NCI-H1436 (cell line): ENCODE data around the gene TMTC3.
A peak's percentile ranks its signal among the peaks of the same experiment; 100 is the strongest.
"Not testable (repeated sequence)": the region's sequence is repeated elsewhere in the genome, so short reads cannot be mapped to it uniquely, and the experiment has no call there.

Experiments
- DNase-seq: peaks from one replicate; lab custom pipeline; 2025; lab: John Stamatoyannopoulos, UW

The TMTC3 gene

DNA sequence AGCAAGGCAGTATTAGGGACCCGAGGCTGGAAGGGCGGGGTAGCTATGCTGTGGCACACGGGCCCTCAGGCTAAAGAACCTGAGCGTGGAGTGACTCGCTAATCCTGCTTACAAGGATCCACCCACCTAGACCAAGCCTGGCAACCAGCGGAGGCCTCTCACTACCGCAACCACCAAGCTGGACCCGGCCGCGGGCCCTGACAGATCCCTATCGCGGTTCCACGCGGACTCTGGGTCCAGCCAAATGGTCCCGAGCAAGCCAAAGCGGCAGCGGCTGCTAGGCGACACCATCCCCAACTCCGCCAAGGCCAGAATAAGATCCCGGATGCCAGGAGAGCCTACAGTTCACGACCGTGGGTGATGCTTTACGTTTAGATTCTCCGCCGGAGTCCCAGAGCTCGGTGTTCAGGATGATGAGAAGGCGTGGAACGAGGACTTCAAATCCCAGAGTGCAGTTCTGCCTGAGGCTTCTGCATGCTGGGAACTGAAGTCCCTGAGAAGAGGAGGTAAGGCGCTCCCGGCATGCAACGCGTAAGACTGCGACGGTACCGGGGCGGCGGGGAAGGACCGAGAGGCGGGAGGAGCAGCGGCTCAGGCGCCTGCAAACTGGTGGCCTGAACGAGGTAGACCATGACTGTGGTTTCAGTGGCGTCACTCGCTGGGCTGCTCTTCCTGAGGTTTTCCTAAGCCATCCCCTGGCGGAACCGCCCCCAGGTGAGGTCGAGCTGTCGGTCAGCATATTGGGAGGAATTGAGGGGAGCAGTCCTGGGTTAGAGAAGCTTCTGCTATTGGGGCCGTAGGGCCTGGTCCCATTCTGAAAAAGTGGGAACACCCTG, at the start of gene TMTC3, which contains the start of gene CEP290:
Gene TMTC3 (plus strand): TSS at position 534 of the 836 bp plus-strand sequence. CDS start 6,009 bp downstream, outside the sequence.
Gene CEP290 (minus strand): TSS at position 315 of the 836 bp plus-strand sequence. CDS start 781 bp downstream, outside the sequence.
- DNase-seq: peak; percentile 97

GRCh38 chr12:88092771-88093170, 49.3 kb upstream of the TMTC3 start:
- DNase-seq: no peak

GRCh38 chr12:88093573-88093972, 48.5 kb upstream of the TMTC3 start:
- no peak for DNase-seq

DNA sequence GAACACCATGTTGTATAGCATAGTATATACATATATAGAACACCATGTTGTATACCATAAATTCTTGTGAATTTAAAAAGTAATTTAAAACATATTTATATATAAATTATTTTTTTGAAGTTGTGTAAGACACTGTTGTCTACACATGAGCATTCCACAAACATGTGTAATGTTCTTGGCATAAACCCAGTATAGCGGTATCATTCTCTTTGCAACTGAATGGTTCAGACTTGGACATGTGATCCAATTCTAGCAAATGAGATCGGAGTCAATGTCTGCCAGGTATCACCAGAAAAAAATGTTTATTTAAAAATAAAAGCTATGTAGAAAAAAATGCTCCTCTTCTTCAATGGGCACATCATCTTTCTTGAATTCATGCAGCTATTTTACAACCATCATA, 34.1 kb upstream of the TMTC3 start:
- no peak for DNase-seq

DNA sequence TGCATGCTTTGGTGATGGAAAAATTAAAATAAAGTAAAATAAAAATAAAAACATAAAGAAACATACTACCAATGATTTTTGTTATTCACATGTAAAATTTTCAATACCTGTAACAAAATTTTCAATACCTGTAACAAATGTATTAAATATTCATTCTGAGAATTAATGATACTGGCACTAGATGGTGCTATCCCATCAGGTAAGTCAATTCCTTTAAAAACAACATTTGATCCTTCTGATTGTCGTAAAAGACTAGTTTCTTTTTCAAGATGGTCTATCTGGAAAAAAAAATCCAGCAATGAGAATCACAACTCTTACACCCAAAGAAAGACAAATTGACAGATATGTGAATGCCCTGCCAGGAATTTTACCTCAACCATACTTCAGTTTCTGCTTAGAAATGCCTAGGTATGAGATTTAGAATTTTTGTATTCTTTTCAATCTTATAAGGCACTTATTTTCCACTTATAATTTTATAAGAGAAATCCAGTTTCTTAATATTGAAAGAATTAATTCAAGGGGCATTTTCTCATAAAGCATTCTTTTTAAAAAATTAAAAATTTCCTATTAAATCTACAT, 30.9 kb upstream of the TMTC3 start:
- DNase-seq: peak; percentile 50

DNA sequence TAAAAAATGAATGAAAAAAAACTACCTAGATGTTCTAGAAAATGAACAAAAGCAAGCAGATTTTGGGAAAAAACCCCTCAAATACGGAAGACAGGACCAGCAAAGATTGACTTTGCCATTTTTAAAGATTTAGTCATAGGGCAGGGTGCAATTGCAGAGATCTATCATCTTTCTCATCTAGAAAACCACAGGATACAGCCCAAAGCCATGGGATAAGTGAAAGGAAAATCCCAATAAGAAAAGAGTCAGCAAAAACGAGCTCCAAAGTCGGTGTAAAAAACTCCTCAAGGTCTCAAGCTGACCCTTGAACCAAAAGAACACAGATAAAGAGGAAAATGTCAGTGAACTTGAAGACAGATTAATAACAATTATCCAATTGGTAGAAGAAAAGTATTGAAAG, 28.2 kb upstream of the TMTC3 start:
- DNase-seq: no peak

DNA sequence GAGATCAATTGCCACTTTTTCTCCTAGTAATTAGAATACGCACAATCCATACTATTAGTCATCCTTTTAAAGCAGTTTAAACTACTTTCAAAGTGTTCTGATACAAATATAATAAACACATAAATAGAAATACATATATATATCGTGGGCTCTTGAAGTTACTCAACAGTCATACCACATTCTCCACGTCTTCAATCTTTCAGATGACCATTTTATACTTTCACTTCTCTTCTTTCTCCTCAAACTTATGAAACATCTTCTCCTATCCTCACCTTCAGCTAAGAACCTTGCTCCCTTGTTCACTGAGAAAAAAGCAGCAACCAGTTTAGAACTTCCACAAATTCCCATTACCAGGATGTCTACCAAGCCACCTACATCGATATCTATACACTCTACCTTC, 19.4 kb upstream of the TMTC3 start:
- DNase-seq: no peak

GRCh38 chr12:88127099-88127498, 15.0 kb upstream of the TMTC3 start:
- no peak for DNase-seq

- no peak for DNase-seq
Measured at GRCh38 chr12:88127855-88128254, 14.3 kb upstream of the TMTC3 start.

DNA sequence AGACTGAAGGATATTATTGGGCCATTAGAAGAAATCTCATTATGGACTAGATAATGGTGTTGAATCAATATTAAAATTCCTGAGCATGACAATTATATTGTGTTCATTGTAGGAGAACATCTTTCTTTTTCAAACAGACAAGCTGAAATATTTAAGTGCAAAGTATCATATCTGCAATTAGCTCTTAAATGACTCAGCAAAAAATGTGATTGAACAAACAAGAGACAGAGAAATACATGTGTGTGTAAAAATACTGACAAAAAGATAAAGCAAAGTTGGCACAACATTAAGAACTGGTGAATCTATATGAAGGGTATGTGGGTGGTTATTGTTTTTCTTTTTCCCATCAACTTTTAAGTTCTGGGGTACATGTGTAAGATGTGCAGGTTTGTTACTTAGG, 9.7 kb upstream of the TMTC3 start:
- no peak for DNase-seq

- not testable (repeated sequence) for DNase-seq
Measured at GRCh38 chr12:88133181-88133580, 8.9 kb upstream of the TMTC3 start.

- not testable (repeated sequence) for DNase-seq
Measured at GRCh38 chr12:88139711-88140110, 2.4 kb upstream of the TMTC3 start.

- DNase-seq: no peak
Measured at GRCh38 chr12:88141425-88141773, 708 bp upstream of the TMTC3 start.

GRCh38 chr12:88142610-88142991, 494 bp downstream of the TMTC3 start:
- DNase-seq: no peak

GRCh38 chr12:88144037-88144436, 1.9 kb downstream of the TMTC3 start:
- no peak for DNase-seq

DNA sequence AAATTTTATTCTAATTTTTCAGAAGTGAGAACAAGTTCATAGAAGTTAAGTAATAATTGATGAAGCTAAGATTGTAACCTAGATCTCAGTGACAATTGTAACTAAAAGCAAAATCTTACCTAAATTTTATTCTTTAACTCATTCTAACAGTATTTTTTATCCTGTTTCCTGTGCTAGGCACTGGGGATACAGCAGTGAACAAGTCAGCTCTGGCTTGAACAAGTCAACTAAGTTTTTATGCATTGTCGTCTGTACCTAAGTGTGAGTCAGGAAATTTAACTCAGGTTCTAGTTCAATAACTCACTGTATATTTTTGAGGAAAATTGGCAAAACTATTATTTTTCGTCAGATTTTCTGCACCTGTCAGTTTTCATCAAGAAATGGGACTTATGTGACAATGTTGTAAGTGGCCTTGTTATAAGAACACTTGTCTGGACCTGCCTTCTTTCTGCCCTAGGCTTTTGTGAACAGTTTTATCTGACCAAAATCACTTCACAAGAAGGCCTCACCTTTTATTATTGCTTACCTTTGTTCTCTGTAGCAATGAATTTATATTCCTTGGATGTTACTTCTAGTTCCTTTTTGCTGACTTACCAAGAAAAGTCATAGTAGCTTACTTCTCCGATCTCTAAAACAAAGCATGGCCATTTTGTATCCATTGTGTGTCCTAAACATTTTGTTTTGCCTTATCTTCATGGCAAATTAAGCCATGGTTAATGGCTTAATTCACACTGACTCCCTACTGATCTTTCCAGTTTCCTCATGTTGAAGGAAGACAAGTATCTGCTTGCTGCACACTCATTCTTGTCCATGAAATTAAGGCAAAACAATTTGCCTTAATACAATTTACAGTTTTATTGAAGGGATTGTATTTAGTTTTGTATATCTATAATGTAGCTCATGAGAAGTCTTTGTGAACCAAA, 2.7 kb downstream of the TMTC3 start:
- no peak for DNase-seq

DNA sequence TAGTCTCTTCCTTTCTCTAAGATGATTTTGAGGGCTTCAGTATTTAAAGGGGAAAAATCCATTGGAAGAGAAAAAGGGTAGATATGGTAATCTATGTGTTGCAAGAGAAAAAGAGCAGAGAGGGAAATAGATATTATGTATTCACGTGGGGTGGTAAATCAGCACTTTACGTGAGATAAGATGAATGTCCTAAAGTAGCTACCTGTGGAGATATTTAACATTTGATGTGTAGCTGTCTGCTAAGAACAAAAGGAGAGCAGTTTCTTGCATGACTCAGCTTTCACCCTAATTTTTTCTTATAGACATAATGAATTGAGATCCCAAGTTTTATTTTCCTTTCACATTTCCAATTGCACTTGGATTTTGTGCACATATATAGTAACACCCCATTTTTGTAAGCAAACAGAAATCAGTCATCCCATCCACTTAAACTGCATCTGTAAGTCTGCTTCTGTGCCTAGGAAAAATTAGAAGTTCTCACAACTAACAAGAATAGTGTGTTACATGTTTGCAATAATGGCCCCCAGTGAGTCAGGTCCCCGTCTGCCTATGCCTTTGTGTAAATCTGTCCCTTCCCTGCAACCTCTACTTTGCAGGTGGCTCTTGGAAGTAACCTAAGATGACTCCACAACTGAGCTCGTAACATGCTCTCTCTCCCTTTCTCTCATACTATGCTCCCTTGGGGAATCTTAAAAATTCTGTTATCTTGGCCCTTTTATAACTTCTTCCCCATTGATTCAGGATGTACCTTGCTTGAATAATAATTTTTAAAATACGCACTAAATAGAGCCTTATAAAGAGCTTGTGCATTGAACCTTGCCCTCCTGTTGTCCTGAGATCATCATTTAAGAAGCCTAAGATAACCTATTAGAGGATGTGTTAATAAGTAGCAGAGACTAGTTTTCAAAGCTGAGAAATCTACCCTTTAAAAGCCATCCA, 3.7 kb downstream of the TMTC3 start:
- DNase-seq: no peak

DNA sequence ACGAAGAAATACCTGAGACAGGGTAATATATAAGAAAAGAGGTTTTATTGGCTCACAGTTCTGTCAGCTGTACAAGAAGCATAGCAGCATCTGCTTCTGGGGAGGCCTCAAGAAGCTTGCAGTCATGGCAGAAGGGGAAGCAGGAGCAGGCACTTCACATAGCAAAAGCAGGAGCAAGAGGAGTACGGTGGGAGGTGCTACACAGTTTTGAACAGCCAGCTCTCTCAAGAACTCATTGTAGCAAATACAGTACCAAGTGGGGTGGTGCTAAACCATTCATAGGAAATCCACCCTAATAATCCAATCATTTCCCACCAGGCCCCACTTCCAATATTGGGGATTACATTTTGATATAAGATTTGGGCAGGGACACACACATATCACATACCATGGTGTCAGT, 8.0 kb downstream of the TMTC3 start:
- no peak for DNase-seq

- DNase-seq: peak; percentile 2
Measured at GRCh38 chr12:88153959-88154358, 11.9 kb downstream of the TMTC3 start.

DNA sequence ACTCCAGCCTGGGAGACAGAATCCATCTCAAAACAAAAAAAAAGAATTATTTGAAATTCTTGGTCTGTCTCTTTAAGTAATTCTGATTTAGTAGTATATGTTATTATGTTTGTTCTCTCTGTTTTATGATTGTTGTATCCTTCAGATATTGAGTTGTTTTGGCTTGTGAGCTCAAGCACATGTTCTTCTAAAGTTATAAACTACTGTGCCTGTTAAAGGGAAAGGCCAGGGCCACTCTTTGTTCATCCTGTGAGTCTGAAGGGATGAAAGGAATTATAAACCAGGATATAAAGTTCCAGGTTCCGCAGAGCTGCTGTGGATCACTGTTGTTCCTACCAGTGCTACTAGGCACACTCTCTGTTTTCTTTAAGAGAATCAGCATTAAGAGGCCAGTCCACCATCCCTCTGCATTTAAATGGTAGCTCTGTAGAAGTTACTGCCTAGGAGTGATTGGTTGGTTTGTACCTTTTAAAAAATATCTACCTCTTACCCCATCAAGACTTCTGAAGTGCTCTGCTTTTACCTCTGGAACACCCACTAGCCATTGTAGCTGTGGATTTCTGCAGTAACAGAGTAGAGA, 14.1 kb downstream of the TMTC3 start:
- DNase-seq: no peak

DNA sequence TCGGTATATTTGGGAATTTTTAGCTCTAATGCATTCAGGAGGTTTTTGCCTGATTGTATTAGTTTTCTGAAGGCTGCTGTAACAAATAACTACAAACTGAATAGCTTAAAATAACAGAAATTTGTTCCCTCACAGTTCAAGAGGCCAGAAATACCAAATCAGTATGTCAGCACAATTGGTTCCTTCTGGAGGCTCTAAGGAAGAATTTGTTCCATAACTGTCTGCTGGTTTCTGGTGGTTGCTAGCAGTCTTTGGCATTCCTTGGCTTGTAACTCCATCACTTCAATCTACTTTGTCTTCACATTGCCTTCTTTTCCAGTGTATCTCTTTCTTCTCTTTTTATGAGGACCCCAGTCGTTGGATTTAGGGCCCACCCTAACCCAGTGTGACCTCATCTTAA, 21.3 kb downstream of the TMTC3 start:
- DNase-seq: no peak
